Measurements from ENCODE around the gene SAT2.

DNA sequence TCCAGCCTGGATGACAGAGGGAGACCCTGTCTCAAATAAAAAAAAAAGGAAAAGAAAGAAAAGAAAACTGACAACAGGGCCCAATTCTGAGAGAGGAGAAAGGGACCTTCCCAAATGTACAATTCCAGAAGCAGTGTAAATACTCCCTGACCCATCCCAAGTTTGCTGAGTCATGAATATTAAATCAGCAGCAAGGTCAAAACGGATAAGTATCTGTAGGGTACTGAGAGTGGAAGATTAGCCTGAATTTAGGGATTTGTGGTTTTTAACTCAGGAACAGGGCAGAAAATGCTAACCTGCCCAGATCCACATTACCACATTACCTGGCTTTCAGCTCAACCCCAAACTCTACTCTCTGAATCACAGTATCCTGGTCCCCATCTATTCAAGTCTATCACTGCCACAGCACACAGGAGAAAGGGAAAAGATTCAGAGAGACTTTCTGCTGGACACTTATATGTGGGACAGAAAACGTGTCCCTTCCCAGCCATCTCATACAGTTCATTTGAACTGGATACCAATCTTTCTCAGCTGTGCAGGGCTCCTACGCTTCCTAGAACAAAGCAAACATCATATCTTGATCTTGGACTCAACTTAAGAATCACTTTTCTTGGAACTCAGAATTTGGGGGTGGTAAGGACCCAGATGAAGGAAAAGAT is 15.9 kb downstream of the SAT2 start:
- TF ChIP-seq, protein P1, sequence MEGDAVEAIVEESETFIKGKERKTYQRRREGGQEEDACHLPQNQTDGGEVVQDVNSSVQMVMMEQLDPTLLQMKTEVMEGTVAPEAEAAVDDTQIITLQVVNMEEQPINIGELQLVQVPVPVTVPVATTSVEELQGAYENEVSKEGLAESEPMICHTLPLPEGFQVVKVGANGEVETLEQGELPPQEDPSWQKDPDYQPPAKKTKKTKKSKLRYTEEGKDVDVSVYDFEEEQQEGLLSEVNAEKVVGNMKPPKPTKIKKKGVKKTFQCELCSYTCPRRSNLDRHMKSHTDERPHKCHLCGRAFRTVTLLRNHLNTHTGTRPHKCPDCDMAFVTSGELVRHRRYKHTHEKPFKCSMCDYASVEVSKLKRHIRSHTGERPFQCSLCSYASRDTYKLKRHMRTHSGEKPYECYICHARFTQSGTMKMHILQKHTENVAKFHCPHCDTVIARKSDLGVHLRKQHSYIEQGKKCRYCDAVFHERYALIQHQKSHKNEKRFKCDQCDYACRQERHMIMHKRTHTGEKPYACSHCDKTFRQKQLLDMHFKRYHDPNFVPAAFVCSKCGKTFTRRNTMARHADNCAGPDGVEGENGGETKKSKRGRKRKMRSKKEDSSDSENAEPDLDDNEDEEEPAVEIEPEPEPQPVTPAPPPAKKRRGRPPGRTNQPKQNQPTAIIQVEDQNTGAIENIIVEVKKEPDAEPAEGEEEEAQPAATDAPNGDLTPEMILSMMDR (IDR thresholded peaks at IDR 0.05): no peak
- TF ChIP-seq POLR2A (IDR thresholded peaks at IDR 0.05): no peak

Data from uterus (tissue), 2 donors.